HG03039 (cell line): ENCODE results near the gene SHLD2.
"Not testable (repeated sequence)": the region's sequence is repeated elsewhere in the genome, so short reads cannot be mapped to it uniquely, and the experiment has no call there.

Source experiments
- ATAC-seq: cut with Tn5 transposase; IDR thresholded peaks from one replicate; pipeline ENCODE4 v1.9.1; 2021; ENCODE audit warnings: mild to moderate bottlenecking, moderate library complexity; ENCODE audit not compliant: unreplicated experiment

Gene SHLD2, protein sequence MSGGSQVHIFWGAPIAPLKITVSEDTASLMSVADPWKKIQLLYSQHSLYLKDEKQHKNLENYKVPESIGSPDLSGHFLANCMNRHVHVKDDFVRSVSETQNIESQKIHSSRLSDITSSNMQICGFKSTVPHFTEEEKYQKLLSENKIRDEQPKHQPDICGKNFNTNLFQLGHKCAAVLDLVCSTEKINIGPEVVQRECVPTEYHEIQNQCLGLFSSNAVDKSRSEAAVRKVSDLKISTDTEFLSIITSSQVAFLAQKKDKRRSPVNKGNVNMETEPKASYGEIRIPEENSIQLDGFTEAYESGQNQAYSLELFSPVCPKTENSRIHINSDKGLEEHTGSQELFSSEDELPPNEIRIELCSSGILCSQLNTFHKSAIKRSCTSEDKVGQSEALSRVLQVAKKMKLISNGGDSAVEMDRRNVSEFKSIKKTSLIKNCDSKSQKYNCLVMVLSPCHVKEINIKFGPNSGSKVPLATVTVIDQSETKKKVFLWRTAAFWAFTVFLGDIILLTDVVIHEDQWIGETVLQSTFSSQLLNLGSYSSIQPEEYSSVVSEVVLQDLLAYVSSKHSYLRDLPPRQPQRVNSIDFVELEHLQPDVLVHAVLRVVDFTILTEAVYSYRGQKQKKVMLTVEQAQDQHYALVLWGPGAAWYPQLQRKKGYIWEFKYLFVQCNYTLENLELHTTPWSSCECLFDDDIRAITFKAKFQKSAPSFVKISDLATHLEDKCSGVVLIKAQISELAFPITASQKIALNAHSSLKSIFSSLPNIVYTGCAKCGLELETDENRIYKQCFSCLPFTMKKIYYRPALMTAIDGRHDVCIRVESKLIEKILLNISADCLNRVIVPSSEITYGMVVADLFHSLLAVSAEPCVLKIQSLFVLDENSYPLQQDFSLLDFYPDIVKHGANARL

DNA sequence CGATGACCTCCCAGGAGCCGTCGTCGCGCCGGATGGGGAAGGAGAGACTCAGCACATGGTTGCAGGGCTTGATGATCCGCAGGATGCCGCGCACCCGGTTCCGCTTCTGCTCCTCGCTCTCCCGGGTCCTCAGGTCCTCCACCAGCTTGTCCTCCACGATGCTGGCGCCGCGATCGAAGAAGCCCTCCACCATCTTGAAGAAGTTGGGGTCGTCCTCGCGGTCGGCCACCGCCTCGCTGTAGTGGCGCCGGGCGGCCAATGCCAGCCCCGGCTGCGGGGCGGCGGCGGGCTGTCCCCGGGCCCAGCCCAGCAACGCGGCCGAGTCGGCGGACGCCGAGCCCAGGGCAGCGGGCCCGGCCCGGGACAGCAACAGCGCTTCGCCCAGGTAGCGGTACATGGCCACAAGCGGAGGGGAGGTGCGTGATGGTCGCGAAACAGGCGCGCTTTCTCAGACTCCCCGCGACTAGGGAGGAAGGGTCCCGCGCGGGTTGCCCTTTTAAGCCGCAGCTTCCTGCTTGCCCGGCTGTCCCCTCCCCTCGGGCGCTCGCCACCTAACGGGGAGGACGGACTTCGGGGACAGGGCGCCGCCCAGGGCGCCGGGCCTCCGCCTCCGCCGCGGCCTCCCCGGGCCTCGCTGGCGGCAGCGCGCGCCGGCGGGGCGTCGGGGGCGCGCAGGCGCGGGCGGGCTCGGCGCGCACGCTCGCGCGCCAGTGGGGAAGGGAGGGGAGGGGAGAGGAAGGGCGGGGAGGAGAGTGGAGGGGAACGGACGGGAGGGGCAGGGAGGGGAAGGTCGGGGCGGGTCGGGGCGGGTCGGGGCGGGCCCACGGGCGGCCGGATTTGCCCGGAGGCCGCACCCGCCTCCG, at the start of gene SHLD2, which contains the start of gene GLUD1:
Gene SHLD2 (plus strand): TSS at position 834 of the 863 bp plus-strand sequence. CDS start 56,149 bp downstream, outside the sequence.
Gene GLUD1 (minus strand): TSS at position 471 of the 863 bp plus-strand sequence. CDS start 74 bp downstream, at position 397.
- peak; percentile 60 for ATAC-seq

DNA sequence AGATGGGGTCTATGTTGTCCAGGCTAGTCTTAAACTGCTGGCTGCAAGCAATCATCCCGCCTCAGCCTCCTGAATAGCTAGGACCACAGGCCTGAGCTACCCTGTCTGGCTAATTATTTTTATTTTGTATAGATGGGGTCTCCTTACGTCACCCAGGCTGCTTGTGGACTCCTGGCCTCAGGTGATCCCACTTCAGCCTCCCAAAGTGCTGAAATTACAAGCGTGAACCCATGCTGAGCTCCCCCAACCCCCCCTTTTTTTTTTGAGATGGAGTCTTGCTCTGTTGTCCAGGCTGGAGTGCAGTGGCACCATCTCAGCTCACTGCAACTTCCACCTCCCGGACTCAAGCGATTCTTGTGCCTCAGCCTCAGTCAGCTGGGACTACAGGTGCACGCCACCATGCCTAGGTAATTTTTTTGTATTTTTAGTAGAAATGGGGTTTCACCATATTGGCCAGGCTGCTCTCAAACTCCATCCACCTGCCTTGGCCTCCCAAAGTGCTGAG, 49.5 kb upstream of the SHLD2 start:
- ATAC-seq = no peak

DNA sequence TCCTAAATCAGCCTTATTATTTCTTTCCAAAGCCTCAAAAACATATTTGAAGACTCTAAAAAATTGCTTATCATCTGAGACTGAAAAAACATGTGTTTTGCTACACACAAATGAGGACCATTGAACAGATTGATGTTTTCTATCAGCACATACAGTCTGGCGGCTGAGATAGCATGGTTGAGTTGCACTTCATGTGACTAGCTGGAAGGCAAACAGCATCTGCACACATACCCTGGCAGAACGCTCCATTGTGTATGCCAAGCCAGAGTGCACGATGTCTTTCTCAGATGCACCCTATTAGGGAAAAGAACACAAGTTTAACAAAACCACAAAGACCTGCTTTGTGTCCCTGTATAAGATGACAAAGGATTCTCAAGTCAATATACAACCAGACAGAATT, 41.9 kb upstream of the SHLD2 start:
- no peak for ATAC-seq

DNA sequence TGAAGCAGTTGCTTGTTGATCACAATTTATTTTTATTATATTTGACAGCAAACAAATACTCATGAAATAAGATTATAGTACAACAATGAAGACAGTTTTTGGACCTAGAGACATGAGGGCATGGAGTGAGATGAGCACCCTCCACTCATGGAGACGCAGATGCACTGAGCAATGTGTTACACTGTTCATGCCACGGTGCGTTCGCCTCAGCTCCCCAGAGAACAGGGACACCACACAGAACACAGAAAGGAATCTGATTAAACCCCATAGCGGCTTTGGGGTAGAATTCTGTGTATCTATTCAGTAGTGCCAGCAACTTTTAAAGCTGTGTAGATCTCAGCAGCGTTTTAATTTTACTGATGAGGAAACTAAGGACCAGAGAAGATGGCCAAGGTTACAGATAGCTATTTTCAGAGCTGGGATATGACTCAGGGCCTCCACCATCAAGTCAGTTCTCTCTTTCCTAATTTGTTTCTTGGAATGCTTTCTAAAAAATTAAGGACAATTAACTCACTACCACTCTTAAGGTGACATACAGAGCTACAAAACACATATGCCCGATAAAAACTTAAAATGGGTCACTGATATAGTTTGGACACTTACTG, 41.3 kb upstream of the SHLD2 start:
- no peak for ATAC-seq

DNA sequence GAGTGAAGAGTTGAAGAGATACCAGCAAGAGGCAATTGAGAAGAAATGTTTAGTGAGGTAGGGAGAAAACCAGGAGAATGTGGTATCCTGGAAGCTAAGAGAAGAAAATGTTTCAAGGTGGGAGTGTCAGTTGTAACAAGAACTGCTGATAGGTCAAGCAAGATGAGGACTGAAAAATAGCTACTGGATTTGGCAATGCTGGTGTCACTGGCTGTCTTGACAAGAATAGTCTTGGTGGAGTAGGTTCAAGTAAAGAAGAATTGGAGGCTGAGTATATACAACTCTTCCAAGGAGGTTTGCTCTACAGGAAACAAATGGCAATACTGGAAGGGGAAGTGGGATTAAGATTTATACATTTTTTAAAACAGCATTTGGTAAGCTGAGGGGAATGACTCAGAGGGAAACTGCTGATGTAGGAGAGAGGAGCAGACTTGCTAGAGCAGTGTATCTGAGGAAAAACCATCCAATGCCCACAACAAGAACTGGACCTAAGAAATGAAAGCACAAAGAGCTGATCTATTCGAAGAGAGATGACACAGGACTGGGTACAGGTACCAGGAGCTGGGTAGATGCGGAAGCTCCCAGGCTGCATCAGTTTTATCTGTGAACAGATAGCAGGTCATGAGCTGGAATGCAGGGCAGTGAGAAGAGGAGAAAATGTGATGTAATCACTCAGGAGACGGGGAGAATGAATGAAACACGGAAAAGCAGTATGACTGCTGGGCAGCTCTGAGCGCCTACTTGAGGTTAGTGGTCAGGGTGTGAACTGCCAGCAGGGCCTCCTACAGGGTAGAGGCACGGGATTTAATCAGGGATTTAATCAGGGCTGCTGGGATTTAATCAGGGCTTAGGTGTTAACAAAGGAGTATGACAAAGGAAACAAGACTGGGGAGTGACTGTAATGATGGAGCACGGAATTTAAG, 40.4 kb upstream of the SHLD2 start:
- ATAC-seq = no peak

DNA sequence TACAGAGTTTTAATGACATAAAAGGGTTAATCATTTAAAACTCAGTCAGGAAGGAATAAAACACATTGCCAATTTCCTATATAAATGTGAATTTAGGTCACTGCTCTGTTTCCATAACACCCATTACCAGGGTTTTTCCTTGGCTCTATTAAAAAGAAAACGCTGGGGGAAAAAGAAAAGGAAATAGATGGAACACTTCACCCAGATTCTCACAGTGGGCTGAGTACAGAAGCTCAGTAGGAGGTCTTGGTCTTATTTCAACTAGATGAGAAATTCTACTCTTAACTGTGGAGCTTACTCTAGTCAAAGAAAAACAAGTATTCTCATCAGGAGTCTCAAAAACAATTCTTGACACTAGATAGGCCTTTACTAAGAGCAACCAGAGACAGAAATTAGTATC, 36.8 kb upstream of the SHLD2 start:
- no peak for ATAC-seq

DNA sequence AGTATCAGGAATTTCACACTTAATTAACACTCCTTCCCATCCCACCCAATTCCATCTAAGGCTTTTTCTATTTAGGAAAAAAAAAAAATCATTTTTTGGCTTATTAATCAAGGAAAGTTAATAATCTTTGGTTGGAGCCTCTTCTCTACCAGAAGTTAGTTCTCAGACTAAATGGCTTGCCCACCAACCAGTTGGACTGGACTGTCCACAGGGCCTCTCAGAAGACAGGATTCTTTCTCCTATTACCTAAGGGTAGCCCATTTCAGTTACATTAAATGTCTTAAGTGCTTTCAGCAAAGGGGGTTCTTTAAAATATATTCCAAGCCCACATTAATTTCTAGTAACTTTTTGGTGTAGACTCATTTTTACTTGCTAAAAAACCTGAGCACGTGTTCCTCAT, 35.6 kb upstream of the SHLD2 start:
- no peak for ATAC-seq

DNA sequence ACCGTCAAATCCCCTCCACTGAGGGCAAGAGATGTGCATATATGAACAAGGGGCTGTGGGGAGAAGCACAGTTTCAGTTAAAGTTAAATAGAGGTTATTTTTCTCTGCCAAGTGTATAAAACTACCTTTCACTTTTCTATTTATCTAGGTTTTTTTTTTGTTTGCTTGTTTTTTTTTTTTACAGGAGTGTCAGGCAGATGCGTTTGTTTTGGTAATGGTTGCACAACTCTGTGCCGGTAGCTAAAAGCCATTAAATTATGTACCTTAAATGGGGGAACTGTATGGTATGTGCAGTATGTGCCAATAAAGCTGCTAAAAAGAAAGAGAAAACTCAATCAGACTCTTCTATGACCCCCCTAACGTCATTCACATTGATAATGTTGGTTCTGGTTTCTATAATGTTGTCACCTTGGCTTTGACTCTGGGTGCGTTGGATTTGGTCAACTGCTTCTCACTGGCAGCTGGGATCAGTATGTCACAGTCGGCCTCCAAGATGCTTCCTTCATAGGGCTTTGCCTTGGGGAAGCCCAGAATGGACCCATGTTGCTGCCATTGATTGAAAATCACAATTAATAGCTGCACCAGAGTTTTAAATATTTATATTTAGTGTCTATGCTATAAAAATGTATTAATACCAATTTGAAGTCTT, 34.6 kb upstream of the SHLD2 start:
- no peak for ATAC-seq

DNA sequence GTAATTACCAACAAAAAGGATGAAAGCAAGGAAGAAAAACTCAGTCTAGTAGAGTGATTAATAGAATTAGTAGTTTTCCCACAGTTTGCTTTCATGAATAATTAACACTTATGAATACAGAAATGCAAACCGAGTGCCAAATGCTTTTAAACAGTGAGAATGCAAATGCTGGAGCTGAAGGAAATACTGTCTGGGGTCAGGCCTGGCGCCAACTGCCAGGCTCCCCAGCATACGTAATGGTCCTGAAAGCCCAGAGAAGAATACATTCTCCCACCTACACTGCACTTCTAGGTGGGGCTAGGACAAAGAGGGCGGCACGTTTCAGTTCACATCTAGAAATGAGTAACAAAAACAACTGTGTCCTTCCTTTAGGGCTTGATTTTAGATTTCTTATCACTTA, 30.4 kb upstream of the SHLD2 start:
- no peak for ATAC-seq

DNA sequence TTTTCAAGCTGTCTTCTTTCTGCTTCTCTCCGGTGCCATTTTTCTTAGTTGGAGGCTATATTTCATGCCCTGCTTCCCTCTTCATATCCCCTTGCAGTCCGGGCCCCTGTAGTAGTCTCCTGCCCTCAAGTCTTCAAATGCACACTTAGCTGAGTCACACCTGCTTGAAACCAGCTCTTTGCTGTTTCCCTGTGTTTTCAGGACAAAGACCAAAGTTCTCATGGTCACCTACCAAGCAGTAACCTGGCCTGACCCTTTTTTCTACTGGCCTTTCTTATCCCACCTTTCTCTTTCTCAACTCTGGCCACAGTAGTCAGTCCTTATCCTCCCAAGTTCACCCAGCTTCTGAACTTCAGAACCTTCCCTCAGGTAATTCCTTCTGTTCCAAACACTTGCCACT, 28.8 kb upstream of the SHLD2 start:
- no peak for ATAC-seq

DNA sequence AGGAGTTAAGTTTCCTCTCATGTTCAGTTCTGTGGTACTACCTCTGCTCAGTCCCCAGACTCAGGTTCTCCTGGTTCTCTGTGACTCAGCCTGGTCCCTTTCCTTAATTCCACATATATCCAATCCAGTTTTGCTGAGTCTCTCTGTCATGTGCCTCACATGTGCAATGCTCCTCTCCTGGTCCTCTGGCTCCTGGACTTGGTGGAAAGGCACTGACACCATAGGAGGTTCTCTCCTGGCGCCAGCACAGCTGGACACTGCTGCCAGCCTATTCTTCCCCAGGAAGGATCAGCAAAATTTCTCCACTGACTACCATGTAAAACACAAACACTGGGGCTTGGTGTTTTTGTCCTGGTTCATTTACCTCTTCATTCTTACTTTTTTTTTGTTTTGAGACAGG, 28.1 kb upstream of the SHLD2 start:
- no peak for ATAC-seq

DNA sequence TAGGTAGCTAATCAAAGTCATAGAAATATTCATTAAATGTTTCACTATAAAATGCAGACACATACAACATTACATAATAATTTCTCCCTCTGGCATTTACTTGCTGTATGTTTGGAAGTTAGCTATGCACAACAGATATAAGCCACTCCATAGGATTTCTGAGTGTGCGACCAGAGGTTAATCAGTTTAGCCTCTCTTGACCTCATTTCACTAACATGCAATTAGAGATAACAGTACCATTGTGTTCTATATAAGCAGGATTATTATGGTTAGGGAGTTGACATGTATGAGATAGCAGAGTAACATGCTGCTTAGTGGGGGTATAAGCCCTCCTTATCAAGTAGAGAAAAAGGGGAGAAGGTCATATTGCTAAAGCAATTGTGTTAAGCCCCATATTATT, 26.7 kb upstream of the SHLD2 start:
- no peak for ATAC-seq

DNA sequence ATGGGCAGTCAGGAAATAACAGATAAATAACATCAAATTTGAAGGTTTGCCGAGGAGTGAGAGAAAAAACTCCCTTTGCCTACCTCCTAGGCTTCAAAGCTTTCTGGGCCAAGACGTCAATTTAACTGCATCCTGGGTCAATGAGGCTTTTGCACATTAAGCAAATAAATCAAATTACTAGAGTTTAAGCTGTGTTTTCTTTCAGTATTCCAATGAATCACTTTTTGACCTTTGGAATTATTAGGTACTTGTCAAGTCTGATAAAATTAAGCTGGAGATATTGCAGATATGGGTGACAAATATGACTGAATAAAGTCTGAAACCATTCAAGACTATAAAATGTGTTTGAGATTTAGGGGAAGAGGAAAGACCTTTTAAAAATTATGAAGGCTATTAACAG, 22.6 kb upstream of the SHLD2 start:
- ATAC-seq = no peak

DNA sequence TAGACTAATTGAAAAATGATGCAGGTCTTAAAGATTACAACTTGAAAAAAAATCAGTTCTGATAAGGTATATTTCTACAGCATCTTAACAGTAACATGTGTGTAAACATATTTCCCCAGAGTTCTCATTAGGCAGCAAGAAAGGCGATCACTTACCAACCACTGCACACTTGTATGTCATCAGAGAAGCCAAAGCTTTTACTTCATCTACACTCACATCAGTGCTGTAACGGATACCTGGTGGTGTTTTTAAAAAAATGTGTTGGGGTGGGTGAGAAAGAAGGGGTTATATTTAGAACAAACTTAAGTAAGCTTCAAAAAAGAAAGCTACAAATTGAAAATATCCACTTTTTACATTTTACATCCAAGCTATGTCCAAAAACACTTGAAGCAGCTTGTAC, 18.6 kb upstream of the SHLD2 start:
- not testable (repeated sequence) for ATAC-seq

DNA sequence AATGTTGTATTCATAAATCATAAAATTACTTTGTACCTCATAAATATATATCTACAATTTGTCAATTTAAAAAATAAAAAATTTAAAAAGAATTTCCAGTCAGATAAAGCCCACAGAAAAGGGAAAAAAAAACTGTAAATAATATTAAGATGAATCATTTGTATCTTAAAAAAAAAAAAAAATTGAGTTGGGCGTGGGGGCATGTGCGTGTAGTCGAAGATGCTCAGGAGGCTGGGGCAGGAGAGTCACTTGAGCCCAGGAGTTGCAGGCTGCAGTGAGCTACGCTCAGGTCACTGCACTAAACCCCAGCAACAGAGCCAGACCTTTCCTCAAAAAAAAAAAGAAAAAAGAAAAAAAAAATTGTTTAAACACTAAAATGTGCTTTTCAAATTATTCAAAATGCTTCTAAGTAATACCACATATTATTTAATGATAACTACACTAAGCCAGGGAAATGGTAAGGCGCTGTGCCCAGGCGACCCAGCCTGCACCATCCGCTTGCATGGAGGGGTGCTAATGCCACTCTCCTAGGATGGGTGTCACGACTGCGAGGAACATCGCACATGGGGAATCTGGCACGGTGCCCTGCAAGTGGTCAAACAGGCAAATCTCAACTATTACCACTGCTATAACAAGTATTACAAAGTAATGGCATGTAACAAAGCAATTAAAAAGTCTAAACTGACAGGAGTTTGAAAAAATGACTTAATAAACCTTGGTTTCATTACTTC, 15.7 kb upstream of the SHLD2 start:
- no peak for ATAC-seq

DNA sequence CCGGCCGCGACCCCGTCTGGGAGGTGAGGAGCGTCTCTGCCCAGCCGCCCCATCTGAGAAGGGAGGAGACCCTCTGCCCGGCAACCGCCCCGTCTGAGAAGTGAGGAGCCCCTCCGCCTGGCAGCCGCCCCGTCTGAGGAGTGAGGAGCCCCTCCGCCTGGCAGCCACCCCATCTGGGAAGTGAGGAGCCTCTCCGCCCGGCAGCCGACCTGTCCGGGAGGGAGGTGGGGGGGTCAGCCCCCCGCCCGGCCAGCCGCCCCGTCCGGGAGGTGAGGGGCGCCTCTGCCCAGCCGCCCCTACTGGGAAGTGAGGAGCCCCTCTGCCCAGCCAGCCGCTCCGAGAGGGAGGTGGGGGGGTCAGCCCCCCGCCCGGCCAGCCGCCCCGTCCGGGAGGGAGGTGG, 14.4 kb upstream of the SHLD2 start:
- not testable (repeated sequence) for ATAC-seq

DNA sequence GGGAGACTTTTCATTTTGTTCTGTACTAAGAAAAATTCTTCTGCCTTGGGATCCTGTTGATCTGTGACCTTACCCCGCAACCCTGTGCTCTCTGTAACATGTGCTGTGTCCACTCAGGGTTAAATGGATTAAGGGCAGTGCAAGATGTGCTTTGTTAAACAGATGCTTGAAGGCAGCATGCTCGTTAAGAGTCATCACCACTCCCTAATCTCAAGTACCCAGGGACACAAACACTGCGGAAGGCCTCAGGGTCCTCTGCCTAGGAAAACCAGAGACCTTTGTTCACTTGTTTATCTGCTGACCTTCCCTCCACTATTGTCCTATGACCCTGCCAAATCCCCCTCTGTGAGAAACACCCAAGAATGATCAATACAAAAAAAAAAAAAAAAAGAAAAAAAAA, 13.4 kb upstream of the SHLD2 start:
- not testable (repeated sequence) for ATAC-seq

DNA sequence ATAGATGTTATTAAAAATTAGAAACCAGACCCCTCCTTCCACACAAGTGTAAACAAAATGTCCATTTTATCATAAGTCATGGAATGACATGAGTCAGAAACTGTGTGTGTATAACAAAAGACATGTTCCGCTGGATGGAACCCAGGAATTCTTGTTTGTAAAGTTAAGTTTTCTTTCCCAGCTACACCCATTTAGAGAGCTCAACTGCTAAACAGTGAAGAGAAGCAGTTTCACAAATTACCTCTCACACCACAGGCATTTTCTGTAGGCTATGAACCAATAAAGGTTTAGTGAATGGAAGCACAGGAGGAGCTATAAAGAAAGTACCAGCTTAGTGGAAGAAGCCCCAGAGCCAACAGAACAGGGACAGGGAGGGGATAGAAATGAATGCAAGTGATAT, 12.8 kb upstream of the SHLD2 start:
- ATAC-seq = not testable (repeated sequence)
